Stomach (tissue), 9 donors: ENCODE data around the gene CRELD1. TPM values are rescaled to one million over a fixed set of nuclear protein-coding genes. Genes with fewer than 3 reads are reported as not detected.
"Not testable (repeated sequence)": the region's sequence is repeated elsewhere in the genome, so short reads cannot be mapped to it uniquely, and the experiment has no call there.

Experiments
- DNase-seq, 2 donors: peaks; one replicate each; pipeline versions ENCODE4 v3.0.0 to v3.0.0-alpha.2; 2013 to 2019
- H3K27ac ChIP-seq, 5 donors: fragments of 200-600 bp in 4 of 5; sonication (generic) in 4 of 5; one replicate each; pipeline ENCODE4 v1.5.1; 2013 to 2019; ENCODE audit warnings: mild to moderate bottlenecking in 1 of 5, moderate library complexity in 1 of 5
- H3K27me3 ChIP-seq, 3 donors: fragments of 200-600 bp; sonication (generic); one replicate each; pipeline ENCODE4 v1.5.1; 2017 to 2019; ENCODE audit warnings: mixed run types in 1 of 3
- H3K36me3 ChIP-seq, 4 donors: fragments of 200-600 bp; sonication (generic); 1 replicate in 3 of 4; 2 replicates in 1 of 4; pipeline ENCODE4 v1.5.1; 2016 to 2019
- H3K4me1 ChIP-seq, 4 donors: fragments of 200-600 bp; sonication (generic); one replicate each; pipeline ENCODE4 v1.5.1; 2016 to 2019
- H3K4me3 ChIP-seq, 4 donors: fragments of 200-600 bp; sonication (generic) in 3 of 4; one replicate each; pipeline ENCODE4 v1.5.1; 2016 to 2019; ENCODE audit warnings: mild to moderate bottlenecking in 1 of 4
- H3K9me3 ChIP-seq, 4 donors: fragments of 200-600 bp; sonication (generic); one replicate each; pipeline ENCODE4 v1.5.1; 2016 to 2019
- CTCF ChIP-seq, 7 experiments: fragments of 450-650 bp in 4 of 7; fragments of 200-600 bp in 3 of 7; sonication (generic) in 3 of 7; IDR thresholded peaks; one replicate each; pipeline ENCODE4 v1.5.1; 2016 to 2019; ENCODE audit warnings: antibody characterized with exemption in 7 of 7, control low read depth in 2 of 7, mild to moderate bottlenecking in 1 of 7
- EP300 ChIP-seq: sonication (generic); formaldehyde crosslinking; IDR thresholded peaks from one replicate; pipeline ENCODE4 v1.6.1; 2017; ENCODE audit warnings: antibody characterized with exemption
- POLR2A ChIP-seq, 4 donors: fragments of 450-650 bp; IDR thresholded peaks; one replicate each; pipeline ENCODE4 v1.6.1; 2016; ENCODE audit warnings: antibody characterized with exemption in 4 of 4, control low read depth in 2 of 4, mild to moderate bottlenecking in 1 of 4, moderate library complexity in 1 of 4
- POLR2AphosphoS5 ChIP-seq, 3 donors: sonication (generic); formaldehyde crosslinking; IDR thresholded peaks; one replicate each; pipeline ENCODE4 v1.6.1; 2016; ENCODE audit warnings: antibody characterized with exemption in 3 of 3
- WGBS, 5 donors: extraction: QIAGEN DNeasy Blood & Tissue Kit in 3 of 5; methylation state at CpG; one replicate each; pipeline versions ENCODE4 v1.1.5 to v1.1.7; 2013 to 2018; 5-methylcytosine and 5-hydroxymethylcytosine counted together
- intact Hi-C: fragments of 100-400 bp; cut with DNase I; formaldehyde crosslinking; loops from one replicate; pipeline ENCODE4 v1.15.1; 2023; ENCODE audit warnings: low total_unique reads
- polyA plus RNA-seq, 3 donors: library from polyadenylated mRNA; stranded (reverse); fragments of 200-250 nt; gene quantifications; one replicate each; pipeline ENCODE4 v1.2.3, GENCODE V29; 2013
- total RNA-seq, 5 donors: library from RNA; depleted of rRNA; stranded (reverse); fragments of >200 nt; gene quantifications; one replicate each; pipeline versions ENCODE4 v1.1.0 to v1.2.3, GENCODE V29; 2014 to 2016
- donor health status: healthy with polysubstance abuse.
- donor health status: Bipolar disorder and iron deficiency.
- donor health status: healthy.

CRELD1 gene
- total and polyA plus RNA-seq, 8 donors = 6.2 to 71.5 (median 22.7) TPM

GRCh38 chr3:9937486-9938238 lies 4.0 kb downstream of the CRELD1 start:
- no peaks in the 10 kb centered on the region for H3K9me3 ChIP-seq
- intact Hi-C loops = no loop called here
- peak in 1 of 2 donors; percentile 63 for DNase-seq
- peaks cover 12 to 43% (median 38%) of the 10 kb centered on the region in 4 donors for H3K4me1 ChIP-seq
- 64 to 82% (median 78%) methylated on average over 13 of the region's 13 CpGs for WGBS, 5 donors
- H3K27me3 ChIP-seq = no peaks in the 10 kb centered on the region
- TF ChIP-seq POLR2A (IDR thresholded peaks at IDR 0.05) = no peak
- no peak for TF ChIP-seq POLR2AphosphoS5 (IDR thresholded peaks at IDR 0.05)
- no peak for TF ChIP-seq CTCF (IDR thresholded peaks at IDR 0.05)
- TF ChIP-seq EP300 = no peak
- H3K4me3 ChIP-seq = no peak overlapping the region
- H3K36me3 ChIP-seq = peaks cover 9 to 44% (median 41%) of the 10 kb centered on the region in 4 donors
- H3K27ac ChIP-seq = peak overlapping the region in 1 of 5 donors; percentile 36

GRCh38 chr3:9938966-9939365 lies 5.3 kb downstream of the CRELD1 start:
- 90 to 98% (median 97%) methylated on average over 2 of the region's 2 CpGs for WGBS, 5 donors

GRCh38 chr3:9939906-9940305 lies 6.3 kb downstream of the CRELD1 start:
- intact Hi-C loops, H3K4me3 ChIP-seq: not testable (repeated sequence)
- 95 to 97% (median 96%) methylated on average over 19 to 30 of the region's 32 CpGs; no CpG with 5 or more reads in 2 of the 5 donors for WGBS, 5 donors

More at GRCh38 chr3:9938966-9939365, 5.3 kb downstream of the CRELD1 start:
- intact Hi-C loops = no loop called here
- H3K4me1 ChIP-seq = peaks cover 12 to 35% (median 32%) of the 10 kb centered on the region in 4 donors
- no peaks in the 10 kb centered on the region for H3K9me3 ChIP-seq
- H3K27ac ChIP-seq = no peak overlapping the region
- H3K4me3 ChIP-seq = no peak overlapping the region
- TF ChIP-seq POLR2AphosphoS5 (IDR thresholded peaks at IDR 0.05) (no peak), POLR2A (IDR thresholded peaks at IDR 0.05) (no peak)
- H3K27me3 ChIP-seq = no peaks in the 10 kb centered on the region
- no peak for DNase-seq
- peaks cover 9 to 57% (median 54%) of the 10 kb centered on the region in 4 donors for H3K36me3 ChIP-seq

GRCh38 chr3:9940746-9941145 lies 7.1 kb downstream of the CRELD1 start:
- intact Hi-C loops = no loop called here
- peaks cover 0 to 25% (median 18%) of the 10 kb centered on the region in 4 donors for H3K4me1 ChIP-seq
- peaks cover 9 to 66% (median 61%) of the 10 kb centered on the region in 4 donors for H3K36me3 ChIP-seq
- H3K9me3 ChIP-seq = no peaks in the 10 kb centered on the region
- H3K27me3 ChIP-seq = no peaks in the 10 kb centered on the region
- no peak for DNase-seq
- no peak overlapping the region for H3K27ac ChIP-seq
- H3K4me3 ChIP-seq = no peak overlapping the region
- WGBS, 5 donors = 94 to 98% (median 96%) methylated on average over 4 to 10 of the region's 10 CpGs
- TF ChIP-seq EP300 = no peak
- no peak for TF ChIP-seq POLR2AphosphoS5 (IDR thresholded peaks at IDR 0.05)
- no peak for TF ChIP-seq CTCF (IDR thresholded peaks at IDR 0.05)

More at GRCh38 chr3:9939906-9940305, 6.3 kb downstream of the CRELD1 start:
- H3K27me3 ChIP-seq, H3K9me3 ChIP-seq, H3K27ac ChIP-seq, DNase-seq: not testable (repeated sequence)
- peaks cover 9 to 63% (median 62%) of the 10 kb centered on the region in 4 donors for H3K36me3 ChIP-seq
- peaks cover 5 to 27% (median 23%) of the 10 kb centered on the region in 4 donors for H3K4me1 ChIP-seq

- H3K4me3 ChIP-seq = no peak overlapping the region
- intact Hi-C loops = no loop called here
- TF ChIP-seq CTCF (IDR thresholded peaks at IDR 0.05) (no peak), EP300 (no peak), POLR2AphosphoS5 (IDR thresholded peaks at IDR 0.05) (no peak), POLR2A (IDR thresholded peaks at IDR 0.05) (no peak)
- H3K4me1 ChIP-seq = peaks cover 0 to 24% (median 20%) of the 10 kb centered on the region in 4 donors
- no peak overlapping the region for H3K27ac ChIP-seq
- peaks cover 9 to 60% (median 51%) of the 10 kb centered on the region in 4 donors for H3K36me3 ChIP-seq
- H3K9me3 ChIP-seq = no peaks in the 10 kb centered on the region
- DNase-seq = no peak
- WGBS, 5 donors = 79 to 90% (median 84%) methylated on average over 4 of the region's 4 CpGs
- H3K27me3 ChIP-seq = no peaks in the 10 kb centered on the region
These were observed 8.5 kb downstream of the CRELD1 start for GRCh38 chr3:9942164-9942563.
